Cerebellar cortex (tissue), 1 donor: ENCODE data around the gene SMNDC1.

ENCODE experiments used
- DNase-seq: peaks from one replicate; pipeline ENCODE4 v3.0.0-alpha.2; 2015; ENCODE audit warnings: low spot score

SMNDC1 gene

GRCh38 chr10:110327262-110327914, 22.7 kb upstream of the SMNDC1 start:
- DNase-seq: no peak

GRCh38 chr10:110326351-110327032, 21.8 kb upstream of the SMNDC1 start:
- no peak for DNase-seq

GRCh38 chr10:110324805-110325280, 20.1 kb upstream of the SMNDC1 start:
- DNase-seq: no peak

- no peak for DNase-seq
Measured at GRCh38 chr10:110324201-110324804, 19.6 kb upstream of the SMNDC1 start.

- no peak for DNase-seq
Measured at GRCh38 chr10:110323503-110323902, 18.8 kb upstream of the SMNDC1 start.

GRCh38 chr10:110321869-110322620, 17.3 kb upstream of the SMNDC1 start:
- DNase-seq: no peak

GRCh38 chr10:110317866-110318850, 13.4 kb upstream of the SMNDC1 start:
- DNase-seq: no peak

- DNase-seq: no peak
Measured at GRCh38 chr10:110313674-110314073, 9.0 kb upstream of the SMNDC1 start.

- no peak for DNase-seq
Measured at GRCh38 chr10:110312206-110312605, 7.5 kb upstream of the SMNDC1 start.

GRCh38 chr10:110311357-110311949, 6.7 kb upstream of the SMNDC1 start:
- peak; percentile 82 for DNase-seq

GRCh38 chr10:110310741-110311140, 6.0 kb upstream of the SMNDC1 start:
- DNase-seq: no peak

GRCh38 chr10:110307805-110308204, 3.1 kb upstream of the SMNDC1 start:
- no peak for DNase-seq

- no peak for DNase-seq
Measured at GRCh38 chr10:110306452-110306768, 1.7 kb upstream of the SMNDC1 start.

GRCh38 chr10:110305767-110306451, 1.2 kb upstream of the SMNDC1 start:
- DNase-seq: peak; percentile 91

- no peak for DNase-seq
Measured at GRCh38 chr10:110304394-110304779, 333 bp downstream of the SMNDC1 start.

GRCh38 chr10:110303681-110304080, 1.0 kb downstream of the SMNDC1 start:
- DNase-seq: no peak

- DNase-seq: no peak
Measured at GRCh38 chr10:110300486-110300986, 4.2 kb downstream of the SMNDC1 start.

GRCh38 chr10:110296966-110297365, 7.8 kb downstream of the SMNDC1 start:
- DNase-seq: no peak

GRCh38 chr10:110286841-110287240, 17.9 kb downstream of the SMNDC1 start:
- DNase-seq: no peak

GRCh38 chr10:110285501-110285900, 19.2 kb downstream of the SMNDC1 start:
- no peak for DNase-seq
